GM21786 (cell line): ENCODE results near the gene GLIS1.

Experiments used
- ATAC-seq: cut with Tn5 transposase; IDR thresholded peaks from one replicate; pipeline ENCODE4 v1.9.1; 2021; ENCODE audit not compliant: unreplicated experiment

Gene GLIS1

DNA sequence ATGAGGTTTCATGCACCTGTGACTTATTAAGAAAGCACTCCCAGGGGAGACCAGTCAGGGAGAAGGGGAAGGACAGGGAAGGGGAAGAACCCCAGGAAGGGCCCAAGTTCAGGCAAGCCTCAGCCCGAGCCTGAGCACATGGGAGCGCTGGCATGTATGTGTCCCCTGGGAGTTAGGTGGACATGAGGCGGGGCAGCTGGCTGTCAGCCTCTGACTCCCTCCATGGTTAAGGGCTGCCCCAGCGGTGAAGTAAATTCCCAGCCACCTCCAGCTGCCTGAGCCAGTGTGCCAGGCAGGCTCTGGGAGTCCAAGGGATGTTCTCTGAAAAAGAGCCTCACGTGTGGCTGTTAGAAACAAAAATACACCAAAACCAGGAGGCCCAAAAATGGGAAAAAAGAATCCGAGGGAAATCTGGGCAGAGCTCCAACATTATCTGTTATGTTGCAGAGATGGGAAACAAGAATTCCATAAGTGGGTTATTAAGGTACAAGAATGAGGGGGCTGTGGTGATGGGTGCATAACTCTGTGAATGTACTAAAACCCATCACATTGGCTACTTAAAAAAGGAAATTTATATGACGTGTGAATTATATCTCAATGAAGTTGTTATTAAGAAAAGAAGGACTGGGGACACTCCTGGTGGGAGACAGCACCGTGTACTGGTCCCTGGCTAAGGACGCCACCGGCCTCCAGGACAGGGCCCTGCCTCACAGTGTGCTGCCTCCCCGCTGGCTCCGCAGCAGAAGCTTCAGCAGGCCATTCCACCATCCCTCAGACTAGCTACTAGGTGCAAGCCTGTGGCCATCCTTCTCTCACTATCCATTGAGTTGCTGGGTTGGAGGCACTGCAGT lies 261.1 kb downstream of the GLIS1 start:
- no peak for ATAC-seq

DNA sequence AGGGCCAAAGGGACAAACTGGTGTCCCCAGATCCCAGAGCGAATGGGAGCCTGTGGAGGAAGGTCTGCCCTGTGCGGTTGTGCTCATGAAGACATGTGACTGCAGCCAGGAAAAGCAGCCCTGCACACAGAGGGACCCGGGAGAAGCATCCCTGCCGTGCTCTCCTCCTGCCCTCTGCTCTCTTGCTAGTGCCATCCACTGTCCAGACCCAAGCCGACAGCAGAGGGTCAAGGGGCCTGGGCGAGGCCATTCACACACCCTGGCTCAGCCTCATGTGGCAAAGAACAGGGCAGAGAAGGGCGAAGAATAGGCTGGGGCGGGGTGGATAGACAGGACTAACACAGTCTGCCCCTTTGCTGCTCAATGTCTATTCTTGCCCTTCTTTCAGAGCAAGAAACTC lies 262.4 kb downstream of the GLIS1 start:
- no peak for ATAC-seq

DNA sequence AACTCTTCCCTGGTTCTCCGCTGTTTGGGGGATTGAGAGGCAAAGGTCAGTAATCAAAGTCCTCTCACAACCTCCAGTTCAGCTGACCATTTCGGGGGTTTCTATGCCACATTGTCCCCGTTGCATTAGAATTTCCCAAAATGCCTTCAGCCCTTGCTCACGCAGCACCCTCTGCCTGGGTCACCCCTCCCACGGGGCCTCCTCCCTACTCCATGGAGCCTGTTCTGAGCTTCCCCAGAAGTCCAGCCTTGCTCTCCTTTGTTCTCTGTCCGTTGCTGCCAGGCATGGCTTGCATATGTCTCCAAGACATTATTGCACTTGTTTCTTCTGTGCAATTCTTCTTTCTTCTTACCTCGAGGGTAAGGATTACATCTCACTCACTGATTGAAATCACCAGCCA lies 263.3 kb downstream of the GLIS1 start:
- no peak for ATAC-seq

DNA sequence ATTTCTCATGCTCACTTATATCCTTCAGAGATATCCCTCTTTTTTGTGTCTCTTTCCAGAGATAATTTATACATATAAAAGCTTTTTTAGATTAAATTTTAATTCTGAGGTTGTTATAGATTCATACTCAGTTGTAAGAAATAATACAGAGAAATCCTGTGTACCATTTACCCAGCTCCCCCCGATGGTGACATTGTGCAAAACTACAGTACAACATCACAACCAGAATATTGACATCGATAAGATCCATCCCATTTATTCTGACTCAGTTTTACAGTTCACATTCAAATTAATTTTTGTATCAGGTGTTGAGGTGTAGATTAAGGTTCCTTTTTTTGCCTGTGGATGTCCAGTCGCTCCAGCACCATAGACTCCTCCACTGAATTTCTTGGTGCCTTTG lies 265.5 kb downstream of the GLIS1 start:
- no peak for ATAC-seq

DNA sequence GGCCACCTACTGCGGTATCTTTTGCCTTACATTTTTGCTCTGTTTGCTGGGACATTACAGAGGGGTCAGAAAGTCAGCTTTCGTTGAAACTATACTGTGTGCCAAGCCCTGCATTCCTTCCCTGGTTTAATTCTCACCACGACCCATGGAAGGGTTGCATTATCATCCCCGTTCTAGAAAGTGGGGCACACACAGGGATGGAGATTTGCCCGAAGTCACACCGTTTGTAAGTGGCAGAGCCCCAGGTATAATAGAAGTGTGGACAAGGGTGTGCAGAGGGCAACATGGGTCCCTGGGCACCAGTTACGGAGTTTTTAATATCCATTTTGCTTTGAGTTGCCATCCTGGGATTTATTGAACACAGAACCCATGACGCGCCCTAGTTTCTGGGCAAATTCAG lies 268.0 kb downstream of the GLIS1 start:
- ATAC-seq, result no peak

DNA sequence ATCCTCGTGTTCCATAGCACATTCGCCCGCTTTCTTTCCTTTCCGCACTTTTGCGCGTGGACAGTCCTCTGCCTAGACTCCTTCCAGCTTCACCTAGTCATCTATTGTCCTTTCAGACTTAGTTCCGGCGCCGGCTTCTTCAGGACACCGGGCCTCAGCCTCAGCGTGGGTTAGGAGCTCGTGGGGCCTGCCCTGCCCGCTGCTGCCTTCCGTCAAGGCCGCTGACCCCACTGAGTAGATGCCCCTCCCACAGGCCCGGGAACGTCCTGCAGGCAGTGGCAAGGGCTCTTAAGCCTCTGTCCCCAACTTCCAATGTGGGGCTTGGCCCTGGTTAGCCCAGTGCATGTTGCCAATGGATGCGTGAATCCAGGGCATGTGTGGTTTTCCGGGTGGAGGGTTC lies 268.4 kb downstream of the GLIS1 start:
- ATAC-seq, result no peak

DNA sequence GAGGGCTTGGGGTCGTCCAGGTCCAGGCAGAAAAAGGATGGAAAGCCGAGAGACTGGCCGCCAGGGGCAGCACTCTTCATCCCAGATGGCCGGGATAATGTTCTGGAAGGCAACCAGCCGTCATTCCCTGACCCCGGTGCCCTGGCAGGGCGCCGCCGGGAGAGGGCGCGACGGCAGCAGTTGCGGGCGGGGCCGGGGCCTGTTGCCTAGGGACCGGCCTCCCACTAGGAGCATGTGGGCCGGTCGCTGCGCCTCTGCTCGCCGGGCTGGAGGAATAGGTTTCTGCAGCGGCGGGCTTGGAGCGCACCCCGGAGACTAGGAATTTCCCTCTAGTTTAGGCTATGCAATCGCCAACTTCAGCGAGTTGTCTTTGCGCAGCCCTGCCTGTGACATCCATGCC lies 268.8 kb downstream of the GLIS1 start:
- ATAC-seq, result no peak

DNA sequence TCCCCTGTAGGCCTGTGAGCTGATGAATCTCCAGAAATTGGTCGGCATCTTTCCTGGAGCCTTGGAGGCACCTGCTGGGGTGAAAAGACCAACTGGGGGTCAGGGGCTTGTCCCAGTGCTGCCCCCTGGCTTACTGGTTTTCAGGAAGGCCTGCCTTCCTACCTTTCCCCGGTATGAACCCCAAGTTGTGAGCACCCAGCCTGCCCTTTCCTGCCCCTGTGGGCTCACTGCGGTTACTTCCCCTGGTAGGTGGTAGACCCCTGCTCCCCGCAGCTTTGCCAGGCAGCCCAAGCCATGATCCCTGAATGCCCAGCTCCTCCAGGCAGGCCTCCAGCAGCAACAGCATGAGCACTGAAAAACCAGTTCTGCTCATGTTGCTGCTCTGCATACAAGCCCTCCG lies 269.6 kb downstream of the GLIS1 start:
- no peak for ATAC-seq

DNA sequence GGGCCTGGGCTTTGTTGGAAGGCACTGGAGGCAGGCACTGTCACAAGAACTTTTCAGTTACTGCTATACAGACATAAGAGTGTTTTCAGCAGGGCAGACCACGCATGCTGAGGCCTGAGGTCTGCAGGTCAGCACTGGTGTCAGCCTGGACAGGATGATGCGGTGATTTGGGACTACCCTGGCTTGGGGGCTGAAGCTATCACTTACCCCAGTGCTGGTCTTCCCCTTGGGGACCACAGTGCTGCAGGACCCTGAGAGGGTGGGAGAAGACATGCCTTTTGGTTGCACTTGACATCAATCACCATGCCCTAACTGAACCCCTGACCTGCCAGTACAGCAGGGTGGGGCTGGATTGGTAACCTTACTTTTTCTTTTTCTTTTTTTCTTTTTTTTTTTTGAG lies 270.6 kb downstream of the GLIS1 start:
- no peak for ATAC-seq

DNA sequence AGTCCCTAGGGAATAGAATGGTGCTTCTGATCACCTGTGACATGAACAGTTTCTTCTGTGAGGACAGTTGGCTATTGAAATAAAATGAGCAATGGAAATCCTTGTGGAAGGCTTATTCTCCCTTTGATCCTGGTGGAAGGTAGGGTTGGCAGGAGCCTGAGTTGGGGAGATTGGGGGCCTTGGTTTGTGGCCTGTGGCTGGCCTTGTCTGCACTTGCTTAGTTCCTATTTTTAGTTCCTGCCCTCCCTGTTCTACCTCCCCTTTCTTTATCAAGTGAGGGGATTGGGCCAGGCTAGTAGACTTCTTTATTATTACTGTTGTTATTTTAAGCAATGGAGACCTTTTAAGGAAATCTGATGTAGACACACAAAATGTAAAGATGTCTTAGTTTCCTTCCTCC lies 271.6 kb downstream of the GLIS1 start:
- no peak for ATAC-seq

DNA sequence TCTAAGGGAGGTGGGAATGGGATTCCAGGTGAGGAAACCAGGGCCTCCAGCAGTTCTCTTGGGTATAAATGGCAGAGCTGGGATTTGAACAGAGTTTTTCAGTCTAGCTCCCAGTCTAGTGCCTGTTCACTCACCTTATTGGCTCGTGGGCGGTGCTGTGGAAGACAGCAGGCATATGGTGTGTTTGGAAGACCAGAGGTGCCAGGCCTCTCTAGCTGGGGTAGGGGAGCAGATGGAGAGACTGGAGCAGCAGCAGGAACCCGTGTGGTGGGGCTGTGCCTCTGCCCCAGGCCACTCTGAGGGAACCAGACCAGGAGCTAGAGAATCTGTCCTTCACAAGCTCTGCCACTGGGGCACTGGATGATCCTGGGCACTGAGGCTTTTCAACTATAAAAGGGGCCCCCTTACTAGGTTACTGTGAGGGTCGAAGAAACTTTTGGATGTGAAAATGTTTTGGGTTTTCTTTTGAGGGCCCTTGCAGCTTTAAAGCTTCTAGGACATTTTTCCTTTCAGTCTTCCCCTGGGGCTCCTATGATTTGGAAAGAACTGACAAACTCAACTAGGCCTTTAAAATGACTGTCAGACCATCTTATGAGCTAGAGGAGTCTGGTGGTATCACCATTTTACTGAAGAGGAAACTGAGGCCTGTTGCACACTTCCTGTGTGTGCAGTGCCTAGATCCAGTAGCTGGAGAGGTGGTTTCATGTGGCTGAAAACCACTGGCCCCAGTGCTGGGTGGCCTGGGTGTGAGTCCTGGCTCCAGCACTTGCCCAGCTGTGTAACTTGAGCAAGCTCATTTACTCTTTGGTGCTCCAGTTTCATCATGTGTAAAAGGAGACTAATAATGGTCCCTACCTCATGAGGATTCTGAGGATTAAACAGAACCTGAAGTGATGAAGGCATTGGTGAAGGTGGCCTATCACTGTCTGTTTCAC lies 273.7 kb downstream of the GLIS1 start:
- no peak for ATAC-seq

DNA sequence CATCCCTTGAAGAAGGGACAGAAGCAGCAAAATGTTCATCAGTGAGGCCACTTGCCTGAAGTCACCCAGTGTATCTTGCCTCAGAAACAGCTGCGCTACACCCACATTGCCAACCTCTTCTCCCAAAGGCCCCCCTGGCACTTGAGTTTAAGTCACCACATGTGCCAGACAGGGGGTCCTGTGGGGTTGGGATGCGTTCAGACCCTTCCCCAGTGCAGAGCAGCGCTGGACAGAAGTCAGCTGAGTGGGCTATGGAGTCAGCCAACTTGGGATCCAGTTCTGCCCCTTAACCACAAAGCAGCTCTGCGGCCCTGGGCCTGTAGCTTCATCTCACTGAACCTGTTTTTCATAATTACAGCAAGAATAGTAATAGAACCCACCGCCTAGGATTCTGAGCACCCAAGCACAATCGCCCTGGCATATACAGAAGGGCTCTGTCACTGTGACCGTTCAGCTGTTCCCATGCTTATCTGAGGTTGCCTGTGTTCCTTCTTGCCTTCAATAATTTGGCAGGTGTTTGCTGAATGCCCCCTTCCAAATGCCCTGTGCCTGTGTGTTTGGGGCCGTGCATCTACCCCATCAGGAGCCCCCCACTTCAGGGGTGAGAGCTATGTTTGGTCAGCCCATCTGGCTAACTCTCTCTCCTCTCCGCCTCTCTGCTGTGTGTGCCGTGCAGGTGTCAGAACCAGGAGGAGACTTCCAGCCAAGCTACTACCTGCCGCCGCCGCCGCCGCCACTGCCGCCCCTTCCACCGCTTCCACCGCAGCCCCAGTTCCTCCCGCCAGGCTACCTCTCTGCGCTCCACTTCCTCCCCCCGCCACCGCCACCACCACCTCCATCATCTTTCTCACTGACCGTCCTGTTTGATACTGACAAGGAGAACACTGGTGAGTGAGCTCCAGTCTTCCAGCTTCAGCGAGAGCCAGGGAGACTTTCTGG lies 274.7 kb downstream of the GLIS1 start:
- ATAC-seq, result no peak

DNA sequence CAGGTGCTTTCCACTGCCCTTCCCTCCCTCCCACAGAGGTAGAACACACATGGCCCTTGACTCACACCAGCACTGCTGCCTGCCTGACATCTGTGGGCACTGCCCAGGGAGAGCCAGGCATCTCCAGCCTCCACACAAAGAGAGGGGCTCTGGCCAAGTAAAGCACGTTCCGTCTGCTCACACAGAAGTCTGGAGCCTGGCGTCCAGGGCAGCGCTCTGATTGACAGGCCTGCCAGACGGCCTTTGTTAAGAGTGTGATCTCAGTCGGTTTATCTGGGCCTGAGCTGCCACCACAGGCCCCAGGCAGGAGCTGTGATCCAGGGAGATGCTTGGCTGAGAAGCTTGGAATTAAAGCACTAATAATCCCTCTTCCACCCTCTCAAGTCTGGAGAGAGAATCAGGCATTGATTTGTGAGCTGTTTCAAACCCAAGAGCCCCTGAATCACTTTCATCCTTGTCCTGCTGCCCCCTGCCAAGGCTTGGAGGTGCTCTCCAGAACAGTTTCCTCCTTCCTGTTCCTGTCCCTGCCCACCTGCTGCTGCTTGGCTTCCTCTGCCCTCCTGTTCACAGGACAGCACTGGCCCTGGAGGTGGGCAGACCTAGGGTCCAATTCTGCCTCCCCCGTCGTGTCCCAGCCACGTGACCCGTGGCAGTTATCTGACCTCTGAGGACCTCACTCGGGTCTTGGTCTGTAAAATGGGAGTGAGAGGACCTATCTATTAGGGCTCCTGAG lies 276.0 kb downstream of the GLIS1 start:
- ATAC-seq, result no peak

DNA sequence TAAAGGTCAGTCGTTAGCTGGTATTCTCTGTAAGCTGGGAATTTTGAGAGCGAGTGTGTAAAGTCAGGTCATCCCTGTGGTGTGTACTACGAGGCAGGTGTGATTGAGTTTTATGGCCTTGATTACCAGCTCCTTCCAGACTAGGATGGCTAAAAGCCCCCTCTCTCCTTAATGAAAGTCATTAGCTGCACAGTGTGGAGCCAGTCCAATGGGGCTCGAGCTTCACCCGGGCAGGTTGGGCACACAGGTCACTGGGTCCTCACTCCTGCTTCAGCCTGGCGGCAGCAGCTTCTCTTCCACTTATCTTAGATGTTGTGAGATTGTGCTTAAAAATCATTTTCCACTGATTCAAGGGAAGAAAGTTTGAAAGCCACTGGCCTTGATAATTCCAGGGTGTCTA lies 276.8 kb downstream of the GLIS1 start:
- ATAC-seq, result no peak

DNA sequence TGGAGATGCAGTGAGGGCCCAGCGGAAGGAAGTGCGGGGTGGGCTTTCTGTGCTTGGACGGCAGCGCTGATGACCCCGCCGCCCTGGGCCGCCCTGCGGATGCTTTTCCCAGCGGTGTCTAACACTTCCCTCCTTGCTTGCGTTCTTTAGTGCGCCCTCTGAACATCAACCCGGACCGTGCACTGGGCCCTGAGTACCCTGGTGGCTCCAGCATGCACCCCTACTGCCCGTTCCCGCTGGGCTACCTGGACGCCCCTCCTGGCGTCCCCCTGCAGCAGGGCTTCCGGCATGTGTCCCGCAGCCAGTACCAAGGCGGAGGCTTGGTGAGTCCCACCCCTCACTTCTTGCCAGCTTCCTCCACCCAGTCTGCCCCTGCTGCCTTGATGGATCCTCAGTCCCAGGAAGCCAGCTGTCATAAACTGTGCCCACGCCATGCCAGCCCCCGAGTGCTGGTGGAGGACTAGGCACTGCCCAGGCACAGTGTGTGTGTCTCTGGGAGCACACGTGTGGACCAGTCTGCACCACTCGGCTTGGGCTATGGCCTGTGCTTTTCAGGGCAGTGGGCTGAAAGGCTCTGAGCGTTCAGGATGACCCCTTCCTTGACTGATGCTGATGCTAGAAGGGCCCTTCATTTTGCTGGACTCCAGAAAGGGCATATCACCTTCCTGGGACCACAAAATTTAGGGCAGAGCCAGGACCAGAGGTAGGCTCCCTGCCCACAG lies 277.5 kb downstream of the GLIS1 start:
- ATAC-seq, result no peak

DNA sequence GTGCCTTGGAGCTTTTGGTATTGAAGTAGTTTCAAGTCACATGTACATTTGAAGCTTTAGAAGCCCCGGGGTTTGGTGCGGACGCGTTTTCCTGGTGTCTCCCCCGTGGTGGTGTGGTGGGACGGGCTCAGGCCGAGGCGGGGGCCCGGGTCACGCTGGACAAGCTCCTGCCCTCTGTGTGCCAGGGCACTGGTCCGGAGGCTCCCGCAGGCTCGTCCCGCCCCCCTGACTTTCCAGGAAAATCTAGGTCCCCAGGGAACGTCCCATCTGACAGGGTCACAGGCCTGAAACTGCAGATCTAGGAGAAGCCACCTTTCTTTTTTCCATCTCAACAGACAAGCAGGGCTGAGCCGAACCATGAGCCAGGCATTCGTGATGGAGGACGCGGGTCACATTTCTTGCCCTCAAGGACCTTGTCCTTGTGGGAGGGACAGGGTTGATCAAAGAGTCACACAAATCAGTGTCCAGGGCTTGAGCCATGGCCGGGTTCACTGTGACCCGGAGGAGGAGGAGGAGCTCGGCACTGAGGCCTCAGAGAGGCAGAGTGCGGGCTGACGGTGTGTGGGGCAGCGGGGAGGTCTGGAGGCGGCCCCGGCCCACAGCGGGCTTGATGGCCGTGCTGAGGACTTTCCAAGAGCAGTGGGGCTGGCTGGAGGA lies 278.2 kb downstream of the GLIS1 start:
- no peak for ATAC-seq

DNA sequence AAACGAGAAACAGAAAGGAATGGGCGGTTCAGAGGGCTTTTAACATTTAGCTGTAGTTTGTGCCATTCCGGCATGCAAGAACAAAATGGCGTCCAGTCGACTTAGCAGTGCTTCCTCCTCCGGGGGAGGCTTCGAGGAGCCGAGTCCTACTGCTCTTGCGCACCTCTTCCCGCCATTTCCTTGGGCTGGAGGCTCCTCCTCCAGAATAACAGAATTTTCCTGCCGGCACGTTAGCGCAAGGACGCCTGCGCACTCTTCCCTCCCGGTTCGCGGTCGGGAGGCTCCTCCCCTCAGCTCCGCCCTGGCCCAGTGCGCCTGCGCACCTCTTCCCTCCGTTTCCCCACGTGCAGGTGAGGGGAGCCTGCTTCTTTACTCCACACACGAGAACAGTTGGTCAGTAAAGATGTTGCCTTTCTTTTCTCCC lies 278.7 kb downstream of the GLIS1 start:
- no peak for ATAC-seq

DNA sequence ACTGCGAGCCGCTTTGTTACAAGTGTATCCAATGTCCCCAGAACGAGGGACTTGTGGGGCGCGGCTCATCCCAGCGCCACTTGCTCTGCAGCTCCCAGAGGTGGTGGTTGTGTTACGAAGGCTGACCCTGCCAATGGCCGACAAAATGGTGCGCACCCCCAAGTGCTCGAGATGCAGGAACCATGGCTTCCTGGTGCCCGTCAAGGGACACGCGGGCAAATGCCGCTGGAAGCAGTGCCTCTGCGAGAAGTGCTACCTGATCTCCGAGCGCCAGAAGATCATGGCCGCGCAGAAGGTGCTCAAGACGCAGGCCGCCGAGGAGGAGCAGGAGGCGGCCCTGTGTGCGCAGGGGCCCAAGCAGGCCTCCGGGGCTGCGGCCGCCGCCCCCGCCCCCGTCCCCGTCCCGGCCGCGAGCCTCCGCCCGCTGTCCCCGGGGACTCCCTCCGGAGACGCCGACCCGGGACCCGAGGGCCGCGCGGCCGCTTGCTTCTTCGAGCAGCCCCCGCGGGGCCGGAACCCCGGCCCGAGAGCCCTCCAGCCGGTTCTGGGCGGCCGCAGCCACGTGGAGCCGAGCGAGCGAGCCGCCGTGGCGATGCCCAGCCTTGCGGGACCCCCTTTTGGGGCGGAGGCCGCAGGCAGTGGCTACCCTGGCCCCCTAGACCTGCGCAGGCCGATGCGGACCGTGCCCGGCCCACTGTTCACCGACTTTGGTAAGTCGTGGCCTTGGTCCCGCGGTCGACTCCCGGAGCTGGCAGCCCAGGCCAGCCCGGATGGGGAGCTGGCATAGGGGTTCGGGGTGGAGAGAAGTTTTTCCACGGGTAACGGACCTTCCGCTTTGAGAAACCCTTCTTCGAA lies 279.4 kb downstream of the GLIS1 start, which contains the start of gene DMRTB1:
TSS of gene DMRTB1 (plus strand) at position 79 of the 855 bp plus-strand sequence. CDS start at position 134, 55 bp downstream.
- ATAC-seq, result no peak
